ENCODE results near the gene SF3A2.

The SF3A2 gene

GRCh38 chr19:2249010-2249866, 12.6 kb downstream of the SF3A2 start, which contains the start of gene AMH:
TSS of gene AMH (plus strand) at chr19:2249323. CDS start at chr19:2249333, 10 bp downstream.
- peak within 1 kb of the TSS; percentile 31; the same call in 1 of the 2 replicates for H3K27ac ChIP-seq (ENCODE audit: extremely low read depth, low read depth, low read length)
- H3K9me3 ChIP-seq (ENCODE audit: control insufficient read depth, insufficient read depth, low read depth, low read length), result no peaks in the 10 kb centered on the region
- no peaks in the 10 kb centered on the region for H3K4me1 ChIP-seq (ENCODE audit: control insufficient read depth, insufficient read depth, low read length)
- POLR2A ChIA-PET, result interaction anchor here (0.6 to 3.4 kb wide), 3 partner anchors 11 to 26 kb away, joined by 3 to 14 read pairs (median 7); partner anchors contain the start of gene PLEKHJ1
- TF ChIP-seq BCL11B (tag by site-specific recombination; IDR thresholded peaks at IDR 0.05; ENCODE audit: low read depth), result peak; percentile 90
- TF ChIP-seq ELK4 (IDR thresholded peaks at IDR 0.05; ENCODE audit: borderline replicate concordance, low read depth, low read length), result no peak
- TF ChIP-seq ZNF549 (tag by site-specific recombination; IDR thresholded peaks at IDR 0.05), result no peak
- no peak for TF ChIP-seq ZNF701 (tag by site-specific recombination; IDR thresholded peaks at IDR 0.05)
- TF ChIP-seq ZNF514 (tag by site-specific recombination; IDR thresholded peaks at IDR 0.05), result no peak
- no peak for TF ChIP-seq ZBTB20 (tag by site-specific recombination; IDR thresholded peaks at IDR 0.05)
- TF ChIP-seq GLIS1 (tag by site-specific recombination; IDR thresholded peaks at IDR 0.05), result peak; percentile 43; the same call in 1 of the 2 replicates
- 0 out of 2 replicates have a peak, but pooled peaks have one; percentile 10 for TF ChIP-seq ZNF600 (tag by site-specific recombination; IDR thresholded peaks at IDR 0.05)
- TF ChIP-seq GLIS2 (tag by site-specific recombination; IDR thresholded peaks at IDR 0.05), result peak; percentile 68
- no peak for TF ChIP-seq BCL6B (tag by site-specific recombination; IDR thresholded peaks at IDR 0.05)
- no peak for TF ChIP-seq SP2 (tag by site-specific recombination; IDR thresholded peaks at IDR 0.05)
- TF ChIP-seq ZSCAN23 (tag by site-specific recombination; IDR thresholded peaks at IDR 0.05), result no peak
- peak; percentile 18; the same call in 1 of the 2 replicates for TF ChIP-seq PATZ1 (tag by site-specific recombination; IDR thresholded peaks at IDR 0.05)
- TF ChIP-seq HIC1 (tag by site-specific recombination; IDR thresholded peaks at IDR 0.05), result peak; percentile 76
- no peak for TF ChIP-seq ZNF449 (tag by site-specific recombination; IDR thresholded peaks at IDR 0.05)
- 0 out of 2 replicates have a peak, but pooled peaks have one; percentile 29 for TF ChIP-seq IKZF3 (tag by site-specific recombination; IDR thresholded peaks at IDR 0.05)
- TF ChIP-seq ZNF266 (tag by site-specific recombination; IDR thresholded peaks at IDR 0.05; ENCODE audit: low read depth), result no peak
- TF ChIP-seq ZNF48 (tag by site-specific recombination; IDR thresholded peaks at IDR 0.05), result no peak
- H3K36me3 ChIP-seq (ENCODE audit: control insufficient read depth in 2 of 2, insufficient read depth in 1 of 2, low read length in 2 of 2), result peaks cover 9 to 48% of the 10 kb centered on the region in 2 experiments
- H3K4me3 ChIP-seq (ENCODE audit: low read depth, low read length), result no peak within 1 kb of the TSS
- CTCF ChIA-PET, result interaction anchor here (0.6 to 1.5 kb wide), 2 partner anchors 13 to 14 kb away, joined by 3 to 7 read pairs; no protein-coding TSS in a partner anchor
